GM12801 (cell line): ENCODE results near the gene SLC16A2.

Source experiments
- CTCF ChIP-seq: IDR thresholded peaks from one replicate; pipeline ENCODE4 v1.5.1; 2011; ENCODE audit warnings: control low read depth; ENCODE audit not compliant: insufficient read length; ENCODE audit errors: extremely low read depth

SLC16A2 gene

GRCh38 chrX:74510401-74510800 is 89.1 kb downstream of the SLC16A2 start:
- no peak for TF ChIP-seq CTCF

GRCh38 chrX:74511704-74512103 is 90.4 kb downstream of the SLC16A2 start:
- no peak for TF ChIP-seq CTCF

DNA sequence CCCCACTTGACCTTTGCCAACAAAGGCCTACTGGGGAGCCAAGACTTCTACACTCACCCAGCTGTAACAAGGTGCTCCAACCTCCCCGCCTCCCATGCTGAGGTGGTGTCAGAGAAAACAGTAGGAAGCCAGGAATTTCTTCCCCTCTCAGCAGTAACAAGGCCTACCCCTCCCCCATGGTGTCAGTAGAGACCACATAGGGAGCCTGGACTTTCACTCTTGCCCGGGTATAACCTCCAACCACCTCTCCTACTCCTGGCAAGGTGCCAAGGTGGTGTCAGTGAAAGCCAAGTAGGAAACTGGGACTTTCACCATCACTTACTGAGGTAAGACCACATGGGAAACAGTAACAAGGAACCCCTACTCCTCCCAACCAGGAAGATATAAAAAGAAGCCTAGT is 93.1 kb downstream of the SLC16A2 start:
- TF ChIP-seq CTCF = no peak

- TF ChIP-seq CTCF = no peak
These were observed 94.1 kb downstream of the SLC16A2 start for GRCh38 chrX:74515356-74515755.

DNA sequence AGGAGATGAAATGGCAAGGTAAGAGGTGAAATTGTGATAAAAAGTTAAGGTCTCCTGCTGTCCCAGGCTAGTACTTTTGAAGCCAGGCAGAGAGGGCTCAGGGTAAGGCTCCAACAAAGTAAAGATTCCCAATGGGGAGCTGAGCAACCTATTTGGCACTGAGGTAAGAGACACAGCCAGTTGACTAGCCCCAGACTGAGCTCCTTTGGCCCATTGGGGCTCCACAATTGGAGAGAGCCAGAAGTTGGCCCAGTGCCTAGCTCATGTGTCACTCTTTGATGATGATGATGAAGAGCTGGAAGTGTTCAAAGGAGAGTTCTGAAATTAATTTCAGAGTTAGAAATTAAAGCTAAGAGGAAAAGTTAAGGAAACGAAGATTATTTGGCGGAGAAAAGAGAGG is 98.6 kb downstream of the SLC16A2 start:
- TF ChIP-seq CTCF = no peak

DNA sequence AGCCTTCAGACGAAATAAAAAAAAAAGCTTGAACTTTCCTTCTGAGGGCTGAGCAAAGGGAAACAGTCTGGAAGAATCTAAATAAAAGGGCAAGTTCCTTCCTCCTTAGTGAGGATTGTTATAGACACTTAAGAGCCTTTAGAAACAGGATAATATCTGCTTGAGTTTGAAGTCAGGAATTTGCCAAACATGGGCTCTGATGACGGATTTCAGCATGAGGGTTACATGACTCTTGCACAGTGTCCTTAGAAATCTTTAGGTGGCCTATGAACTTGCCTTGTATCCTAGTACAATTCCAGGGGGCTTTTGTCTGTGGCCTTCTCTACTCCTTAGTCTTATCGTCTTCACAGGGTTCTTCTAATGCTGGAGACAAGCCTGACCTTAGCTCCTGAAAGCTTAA is 99.0 kb downstream of the SLC16A2 start:
- no peak for TF ChIP-seq CTCF

GRCh38 chrX:74520896-74521295 is 99.6 kb downstream of the SLC16A2 start:
- no peak for TF ChIP-seq CTCF
